GM11168 (cell line): ENCODE data around the gene MRTFA.
"Not testable (repeated sequence)": the region's sequence is repeated elsewhere in the genome, so short reads cannot be mapped to it uniquely, and the experiment has no call there.

ENCODE experiments used
- in situ Hi-C: fragments of 300-500 bp; cut with MboI; formaldehyde crosslinking; loops from one replicate; pipeline ENCODE4 v1.12.0; 2022; ENCODE audit warnings: low sequenced_read_pairs; ENCODE audit not compliant: unreplicated experiment

MRTFA gene

DNA sequence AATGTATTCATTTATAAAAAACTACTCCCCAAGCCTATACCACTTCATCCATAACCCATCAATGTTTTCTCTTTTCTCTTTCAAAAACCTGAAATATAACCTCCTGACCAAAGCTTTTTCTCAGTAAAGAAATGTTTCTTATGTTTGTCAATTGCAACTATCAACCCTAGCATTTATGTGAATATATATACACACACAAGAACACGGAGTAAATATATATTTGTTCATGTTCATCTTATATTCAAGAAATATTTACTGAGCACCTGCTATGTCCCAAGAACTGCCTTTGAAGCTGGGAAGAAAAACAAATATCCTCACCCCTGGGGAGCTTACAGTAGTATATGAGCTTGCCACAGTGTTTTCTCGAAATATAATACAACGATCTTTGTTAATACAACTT lies 3.5 kb downstream of the MRTFA start:
- in situ Hi-C loops, result no loop called here

DNA sequence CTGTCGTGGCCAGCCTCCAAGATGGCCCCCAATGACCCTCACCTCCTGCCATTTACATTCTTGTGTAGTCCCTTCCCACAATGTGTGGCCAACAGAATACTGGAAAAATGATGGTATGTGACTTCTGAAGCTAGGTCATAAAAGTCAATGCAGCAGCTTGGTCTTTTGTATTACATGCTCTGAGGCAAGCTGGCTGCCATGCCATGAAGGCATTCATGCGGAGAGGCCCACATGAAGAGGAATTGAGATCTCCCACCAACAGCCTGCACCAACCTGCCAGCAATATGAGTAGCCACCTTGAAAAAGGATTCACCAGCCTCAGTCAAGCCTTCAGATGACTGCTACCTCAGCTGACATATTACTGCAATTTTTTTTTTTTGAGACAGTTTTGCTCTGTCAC lies 4.6 kb downstream of the MRTFA start:
- in situ Hi-C loops, result no loop called here

DNA sequence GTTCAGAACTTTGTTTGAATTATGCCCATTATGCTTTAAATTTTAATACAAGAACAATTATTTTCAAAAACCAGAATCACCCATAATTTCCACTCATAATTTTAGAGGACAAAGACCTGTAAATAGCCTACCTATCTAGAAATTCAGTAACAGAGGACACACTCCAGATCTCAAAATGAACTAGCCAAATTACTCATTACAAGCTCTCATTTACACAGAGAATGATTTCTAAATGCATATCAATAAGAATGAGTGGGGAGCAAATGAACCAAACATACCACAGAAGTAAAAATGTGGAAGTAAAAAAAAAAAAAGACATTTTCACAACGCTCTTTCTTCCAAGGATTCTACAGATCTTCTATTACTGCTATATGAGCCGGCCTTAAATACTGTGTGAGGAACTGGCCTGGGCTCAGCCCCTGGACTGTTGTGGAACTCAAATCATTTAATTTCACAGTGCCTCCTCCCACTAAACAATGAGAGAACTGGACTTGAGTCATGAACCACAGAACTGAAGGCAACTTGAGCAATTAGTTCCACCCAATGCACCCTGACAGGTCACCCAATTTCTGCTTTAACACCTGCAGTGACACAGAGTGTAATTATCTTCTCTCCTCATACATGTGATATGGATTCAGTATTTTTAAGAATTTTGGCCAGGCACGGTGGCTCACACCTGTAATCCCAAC lies 8.0 kb downstream of the MRTFA start:
- in situ Hi-C loops, result no loop called here

DNA sequence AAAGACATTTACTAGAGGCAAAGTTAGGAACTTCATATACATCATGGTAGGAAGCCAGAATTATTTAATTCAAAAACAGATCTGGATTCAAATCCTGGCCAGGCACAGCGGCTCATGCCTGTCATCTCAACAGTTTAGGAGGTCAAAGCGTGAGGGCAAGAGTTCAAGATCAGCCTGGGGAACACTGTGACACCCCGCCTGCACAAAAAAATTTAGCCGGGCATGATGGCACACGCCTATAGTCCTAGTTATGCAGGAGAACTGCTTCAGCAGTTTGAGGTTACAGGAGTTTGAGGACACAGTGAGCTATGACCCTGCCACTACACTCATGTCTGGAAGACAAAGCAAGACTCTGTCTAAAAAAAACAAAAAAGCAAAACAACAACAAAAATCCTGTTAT lies 8.9 kb downstream of the MRTFA start:
- in situ Hi-C loops, result no loop called here

DNA sequence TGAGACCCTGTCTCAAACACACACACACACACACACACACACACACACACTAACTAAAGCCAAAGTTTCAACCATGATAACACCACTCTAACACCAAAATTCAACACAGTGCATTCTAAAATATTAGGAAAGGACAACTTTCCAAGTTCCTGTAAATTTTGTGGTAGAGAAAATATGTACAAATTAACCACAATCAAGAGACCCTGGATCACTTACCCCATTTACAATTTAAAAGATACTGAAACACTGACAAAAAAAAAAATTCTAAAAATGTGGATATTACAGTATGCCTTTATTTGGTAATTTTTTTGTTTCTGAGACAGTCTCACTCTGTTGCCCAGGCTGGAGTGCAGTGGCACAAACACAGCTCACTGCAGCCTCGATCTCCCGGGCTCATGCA lies 9.7 kb downstream of the MRTFA start:
- in situ Hi-C loops, result no loop called here

DNA sequence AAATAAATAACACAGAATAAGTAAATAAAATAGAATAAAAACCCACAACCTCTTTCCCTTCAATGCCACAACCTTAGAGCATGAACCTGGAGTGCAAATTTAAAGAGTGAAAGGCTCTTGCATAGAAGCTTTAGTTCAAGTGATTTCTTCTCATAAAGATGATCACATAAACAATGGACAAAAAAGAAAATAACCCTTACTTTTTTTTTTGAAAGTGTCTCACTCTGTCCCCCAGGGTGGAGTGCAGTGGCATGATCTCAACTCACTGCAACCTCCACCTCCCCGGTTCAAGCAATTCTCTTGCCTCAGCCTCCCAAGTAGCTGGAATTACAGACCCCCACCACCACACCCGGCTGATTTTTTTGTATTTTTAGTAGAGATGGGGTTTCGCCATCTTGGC lies 10.7 kb downstream of the MRTFA start:
- in situ Hi-C loops, result not testable (repeated sequence)

DNA sequence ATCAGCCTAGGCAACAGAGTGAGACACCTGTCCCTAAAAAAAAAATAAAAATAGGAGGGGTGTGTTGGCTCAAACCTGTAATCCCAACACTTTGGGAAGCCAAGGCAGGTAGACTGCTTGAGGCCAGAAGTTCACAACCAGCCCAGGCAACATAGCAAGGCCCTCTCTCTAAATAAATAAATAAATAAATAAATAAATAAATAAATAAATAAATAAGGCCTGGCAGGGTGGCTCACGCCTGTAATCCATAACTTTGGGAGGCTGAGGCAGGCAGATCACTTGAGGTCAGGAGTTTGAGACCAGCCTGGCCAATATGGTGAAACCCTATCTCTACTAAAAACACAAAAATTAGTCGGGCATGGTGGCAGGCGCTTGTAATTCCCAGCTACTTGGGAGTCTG lies 11.2 kb downstream of the MRTFA start:
- in situ Hi-C loops, result not testable (repeated sequence)

DNA sequence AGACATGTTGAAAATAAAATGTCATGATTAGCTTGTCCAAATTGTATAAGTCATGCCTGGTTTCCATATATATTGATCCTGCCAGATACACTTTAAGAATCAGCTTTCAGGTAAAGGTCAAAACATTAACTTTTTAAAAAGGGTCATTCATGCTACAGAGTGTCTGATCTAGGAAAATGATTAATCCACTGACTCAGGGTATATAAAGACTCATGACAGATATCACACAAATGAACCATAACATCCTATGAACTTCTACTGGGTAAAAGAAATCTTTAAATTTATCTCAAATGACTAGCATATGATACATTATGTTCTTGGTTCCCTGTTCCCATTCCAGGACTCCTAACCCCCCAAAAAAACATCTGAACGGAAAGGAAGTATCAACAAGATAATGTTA lies 11.7 kb downstream of the MRTFA start:
- in situ Hi-C loops, result no loop called here

DNA sequence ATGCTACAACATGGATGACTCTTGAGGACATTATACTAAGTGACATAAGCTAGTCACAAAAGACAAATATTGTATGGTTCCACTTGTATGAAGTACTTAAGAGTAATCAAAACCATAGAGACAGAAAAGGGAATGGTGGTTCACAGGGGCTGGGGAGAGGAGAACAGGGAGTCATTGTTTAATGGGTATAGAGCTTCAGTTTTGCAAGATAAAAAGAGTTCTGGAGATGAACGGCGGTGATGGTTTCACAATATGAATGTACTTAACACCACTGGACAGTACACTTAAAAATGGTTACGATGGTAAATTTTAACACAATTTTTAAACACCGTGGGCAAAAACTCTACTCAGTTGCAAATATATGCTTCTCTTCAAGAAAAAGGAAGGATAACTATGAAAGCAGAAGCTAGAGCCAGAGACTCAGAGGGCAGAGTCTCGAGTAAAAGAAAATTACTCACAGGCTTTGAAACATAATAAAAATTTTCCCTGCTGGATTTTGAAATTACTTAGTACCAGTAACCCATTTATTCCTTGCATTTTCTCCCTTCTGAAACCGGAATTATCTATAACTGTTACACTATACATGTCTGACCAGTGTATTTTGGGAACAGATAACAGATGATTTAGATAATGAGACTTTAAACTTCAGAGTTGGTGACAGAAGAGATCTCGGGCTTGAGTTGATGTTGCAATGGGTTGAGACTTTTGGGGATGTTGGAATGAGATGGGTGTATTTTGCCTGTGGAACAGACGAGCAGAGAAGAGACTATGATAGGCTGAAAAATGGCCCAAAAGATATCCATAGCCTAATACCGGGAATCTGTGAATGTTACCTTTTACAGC lies 15.0 kb downstream of the MRTFA start:
- in situ Hi-C loops, result no loop called here

DNA sequence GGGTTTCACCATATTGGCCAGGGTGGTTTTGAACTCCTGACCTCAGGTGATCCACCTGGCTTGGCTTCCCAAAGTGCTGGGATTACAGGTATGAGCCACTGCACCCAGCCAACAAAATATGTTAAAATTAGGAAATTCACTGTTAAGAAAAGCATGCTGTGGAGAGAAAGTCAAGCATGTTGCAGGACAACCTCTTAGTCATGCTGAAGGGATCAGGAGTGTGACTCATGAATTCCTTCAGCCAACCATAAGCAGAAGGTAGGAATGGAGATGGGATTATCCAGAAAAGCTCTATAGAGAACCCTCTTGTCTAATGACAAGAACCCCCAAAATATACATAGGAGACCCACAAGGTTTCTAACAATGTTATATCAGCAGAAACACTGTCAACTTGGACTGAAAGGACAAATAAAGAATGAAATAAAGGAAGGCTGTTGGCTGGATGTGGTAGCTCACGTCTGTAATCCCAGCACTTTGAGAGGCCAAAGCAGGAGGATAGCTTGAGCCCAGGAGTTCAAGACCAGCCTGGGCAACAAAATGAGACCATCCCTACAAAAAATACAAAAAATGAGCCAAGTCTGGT lies 16.0 kb downstream of the MRTFA start:
- in situ Hi-C loops, result no loop called here

DNA sequence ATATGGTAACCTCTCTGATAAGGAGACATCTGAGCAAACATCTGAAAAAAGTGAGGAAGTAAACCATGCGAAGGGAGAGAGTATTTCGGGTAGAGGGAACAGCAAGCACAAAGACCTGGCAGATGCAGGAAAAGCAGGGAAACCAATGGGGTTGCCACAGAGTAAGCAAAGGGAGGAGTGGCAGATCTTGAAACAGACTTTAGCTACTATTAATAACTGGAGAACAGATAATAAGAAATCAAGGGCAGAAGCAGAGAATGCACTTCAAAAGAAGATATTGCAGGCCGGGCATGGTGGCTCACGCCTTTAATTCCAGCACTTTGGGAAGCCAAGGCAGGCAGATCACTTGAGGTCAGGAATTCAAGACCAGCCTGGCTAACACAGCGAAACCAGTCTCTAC lies 18.1 kb downstream of the MRTFA start:
- in situ Hi-C loops, result no loop called here

DNA sequence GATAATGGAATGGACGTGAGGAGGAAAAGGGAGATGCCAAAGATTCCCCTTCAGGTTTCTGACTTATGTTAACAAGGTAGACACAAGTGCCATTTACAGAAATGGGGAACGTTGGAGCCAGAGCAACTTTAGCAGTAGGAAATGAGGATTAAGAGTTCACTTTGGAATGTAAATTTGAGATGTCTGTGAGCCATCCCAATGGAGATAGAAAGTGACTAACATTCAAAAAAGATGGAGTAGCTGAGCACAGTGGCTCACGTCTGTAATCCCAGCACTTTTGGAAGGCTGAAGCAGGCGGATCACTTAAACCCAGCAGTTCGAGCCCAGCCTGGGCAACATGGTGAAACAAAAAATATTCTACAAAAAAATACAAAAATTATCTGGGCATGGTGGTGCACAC lies 19.9 kb downstream of the MRTFA start:
- in situ Hi-C loops, result no loop called here

DNA sequence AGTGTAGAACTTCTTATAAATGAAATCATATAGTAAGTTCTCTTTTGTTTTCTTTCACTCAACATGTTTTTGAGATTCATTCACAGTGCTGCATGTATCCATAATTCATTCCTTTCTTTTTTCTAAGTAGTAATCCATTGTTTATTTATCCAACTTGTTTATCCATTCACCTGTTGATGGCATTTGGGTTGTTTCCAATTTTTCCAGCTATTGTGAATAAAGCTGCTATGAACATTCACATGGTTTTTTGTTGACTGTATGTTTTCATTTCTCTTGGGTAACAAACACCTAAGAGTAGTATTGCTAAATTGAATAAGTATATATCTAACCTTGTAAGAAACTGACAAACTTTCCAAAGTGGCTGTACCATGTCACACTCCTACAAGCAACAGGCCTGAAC lies 23.5 kb downstream of the MRTFA start:
- in situ Hi-C loops, result no loop called here

DNA sequence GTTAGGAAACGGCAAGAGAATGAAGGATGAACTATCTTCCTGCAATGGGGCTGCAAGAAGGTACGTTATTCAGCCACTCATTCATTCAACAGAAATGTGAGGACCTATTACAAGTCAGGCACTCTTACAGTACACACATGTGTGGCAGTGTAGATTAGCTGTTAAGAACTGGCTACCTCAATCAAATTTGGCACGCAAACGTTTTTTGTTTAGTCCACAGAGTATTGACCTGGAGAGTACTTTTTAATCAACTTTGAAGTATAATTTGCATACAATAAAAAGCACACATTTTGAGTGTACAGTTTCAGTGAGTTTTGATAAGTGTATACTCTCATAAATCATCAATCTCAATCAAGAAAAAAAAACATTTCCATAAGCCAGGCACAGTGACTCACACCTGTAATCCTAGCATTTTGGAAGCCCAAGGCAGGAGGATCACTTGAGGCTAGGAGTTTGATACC lies 24.2 kb downstream of the MRTFA start:
- in situ Hi-C loops, result no loop called here

DNA sequence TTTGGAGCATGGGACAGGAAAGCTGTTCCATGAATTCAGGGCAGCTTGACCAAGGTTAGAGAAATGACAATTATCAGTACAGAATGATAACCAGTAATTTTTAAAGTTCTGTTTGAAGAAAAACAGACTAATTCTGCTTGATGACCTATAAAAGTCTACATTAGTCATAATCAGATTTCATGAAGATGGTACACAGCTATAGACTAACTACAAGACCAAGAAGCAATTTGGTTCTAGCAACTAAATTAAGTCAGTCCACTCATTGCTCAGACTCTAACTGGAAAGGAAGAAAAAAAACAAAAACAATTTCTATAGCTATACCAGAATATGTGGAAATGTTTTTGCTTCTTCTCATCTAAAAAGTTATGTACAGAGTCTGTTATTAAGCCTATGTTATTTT lies 24.9 kb downstream of the MRTFA start:
- in situ Hi-C loops, result no loop called here

DNA sequence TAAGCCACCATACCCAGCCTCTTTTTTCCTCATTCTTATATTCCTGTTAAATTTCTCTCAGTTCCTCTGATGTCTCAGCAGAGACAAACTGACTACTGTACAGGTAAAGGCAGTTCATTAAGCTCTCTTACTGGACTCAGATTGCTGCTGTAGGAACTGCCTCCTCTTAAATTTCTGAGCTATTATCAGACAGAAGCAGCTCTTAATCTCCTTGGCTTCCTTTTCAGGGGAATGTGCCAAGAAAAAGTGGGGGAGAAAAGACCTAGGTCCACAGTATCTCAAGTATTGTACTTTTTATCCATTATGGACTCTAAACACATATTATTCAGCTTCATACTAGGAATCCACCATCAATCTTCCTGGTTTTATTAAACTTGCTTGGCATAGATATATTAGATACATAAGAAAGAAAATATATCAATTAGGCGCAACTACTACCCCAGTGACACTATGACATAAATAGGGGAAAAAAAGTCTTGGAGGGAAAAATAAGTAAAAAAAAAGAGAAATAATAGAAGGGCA lies 26.1 kb downstream of the MRTFA start:
- in situ Hi-C loops, result no loop called here

DNA sequence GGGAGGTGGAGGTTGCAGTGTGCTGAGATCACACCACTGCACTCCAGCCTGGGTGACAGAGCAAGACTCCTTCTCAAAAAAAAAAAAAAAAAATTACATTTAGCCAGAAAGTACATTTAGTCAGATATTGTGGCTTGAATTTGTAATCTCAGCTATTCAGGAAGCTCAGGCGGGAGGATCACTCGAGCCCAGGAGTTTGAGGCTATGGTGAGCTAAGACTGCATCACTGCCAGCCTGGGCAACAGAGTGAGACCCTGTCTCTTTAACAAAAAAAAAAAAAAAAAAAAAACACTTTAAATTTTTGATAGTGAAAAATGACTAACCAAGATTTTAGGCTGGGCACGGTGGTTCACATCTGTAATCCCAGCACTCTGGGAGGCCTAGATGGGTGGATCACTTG lies 27.3 kb downstream of the MRTFA start:
- in situ Hi-C loops, result no loop called here

DNA sequence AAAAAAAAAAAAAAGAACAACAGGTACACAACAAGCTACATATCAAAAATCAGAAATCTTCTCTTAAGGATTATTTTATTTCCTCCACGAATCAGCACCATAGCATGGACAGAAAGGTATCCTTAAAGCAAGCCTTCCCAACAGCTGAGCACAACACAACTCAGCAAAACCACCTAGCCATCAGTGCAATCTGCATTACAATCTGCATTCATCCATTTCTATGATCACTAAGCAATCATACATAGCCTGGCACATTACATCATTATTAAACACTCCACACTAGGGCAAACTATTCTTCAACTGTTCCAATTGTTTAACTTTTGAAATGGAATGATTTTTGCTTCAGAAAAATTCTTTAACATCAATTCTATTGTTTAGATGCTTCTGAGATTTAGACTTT lies 29.0 kb downstream of the MRTFA start:
- in situ Hi-C loops, result no loop called here

DNA sequence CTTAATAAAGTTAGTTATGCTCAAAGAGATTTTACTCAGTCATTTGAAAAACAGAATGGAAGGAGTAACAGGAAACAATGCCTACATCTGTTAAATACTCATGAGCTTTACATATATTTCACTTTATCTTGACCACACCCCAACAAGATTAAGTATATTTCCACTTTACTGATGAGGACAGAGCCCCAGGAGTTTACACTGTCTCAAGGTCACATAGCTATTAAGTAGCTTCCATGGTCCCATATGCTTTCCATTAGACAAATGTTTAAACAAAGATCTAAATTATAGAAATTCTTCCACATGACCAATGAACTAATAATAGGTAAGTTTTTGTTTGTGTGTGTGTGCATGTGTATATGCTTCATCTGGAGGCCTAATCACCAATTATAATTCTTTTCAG lies 30.2 kb downstream of the MRTFA start:
- in situ Hi-C loops, result no loop called here

DNA sequence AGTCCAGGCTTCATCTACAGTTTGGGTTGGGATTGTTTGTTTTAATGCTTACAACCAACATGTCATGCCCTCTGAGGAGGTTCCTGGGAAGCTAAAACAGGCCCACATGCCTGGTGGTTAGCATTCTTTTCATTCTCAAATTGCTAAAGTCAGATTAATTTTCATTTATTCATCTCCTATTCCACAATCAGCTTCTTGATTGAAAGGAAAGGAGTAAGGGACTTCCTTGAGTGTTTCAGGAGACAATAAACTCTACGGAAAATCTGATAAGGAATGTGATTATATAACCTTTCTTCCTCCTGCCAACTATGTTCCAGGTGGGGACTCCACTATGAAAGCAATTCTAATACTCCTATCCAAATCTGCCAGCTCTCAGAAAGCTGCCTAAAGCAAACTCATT lies 30.8 kb downstream of the MRTFA start:
- in situ Hi-C loops, result no loop called here

DNA sequence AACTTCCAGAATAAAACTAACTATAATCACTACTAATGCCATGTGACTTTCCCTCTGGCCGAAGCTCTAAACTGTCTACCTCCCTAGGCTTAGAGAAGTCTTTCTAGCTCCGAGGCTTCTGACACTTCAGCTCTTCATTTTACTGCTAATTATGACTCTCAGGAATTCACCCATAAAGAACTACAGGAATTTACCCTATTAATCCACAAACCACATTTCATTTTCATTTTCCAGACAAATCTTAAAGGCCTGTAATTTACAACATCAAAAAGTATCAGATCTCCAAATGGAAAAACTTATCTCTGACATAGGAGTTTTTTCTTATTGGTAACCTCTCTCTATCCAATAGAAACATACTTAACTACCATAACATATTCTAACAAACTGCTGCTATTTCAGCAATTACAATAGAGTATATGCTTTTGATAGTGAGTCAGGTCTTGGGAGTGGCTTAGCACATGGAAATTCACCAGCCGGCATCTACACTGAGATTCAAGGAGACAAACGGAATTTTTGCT lies 33.4 kb downstream of the MRTFA start:
- in situ Hi-C loops, result no loop called here
